ENCODE results near the gene HPCAL1. TPM values are rescaled to one million over a fixed set of nuclear protein-coding genes. Genes with fewer than 3 reads are reported as not detected.
A peak's percentile ranks its signal among the peaks of the same experiment; 100 is the strongest.

Gene HPCAL1
- total and polyA plus RNA-seq, 2 donors (not counting 3 experiments of a cell fraction or from before 2014, with no cell fraction given): 56.5 to 77.4 TPM

DNA sequence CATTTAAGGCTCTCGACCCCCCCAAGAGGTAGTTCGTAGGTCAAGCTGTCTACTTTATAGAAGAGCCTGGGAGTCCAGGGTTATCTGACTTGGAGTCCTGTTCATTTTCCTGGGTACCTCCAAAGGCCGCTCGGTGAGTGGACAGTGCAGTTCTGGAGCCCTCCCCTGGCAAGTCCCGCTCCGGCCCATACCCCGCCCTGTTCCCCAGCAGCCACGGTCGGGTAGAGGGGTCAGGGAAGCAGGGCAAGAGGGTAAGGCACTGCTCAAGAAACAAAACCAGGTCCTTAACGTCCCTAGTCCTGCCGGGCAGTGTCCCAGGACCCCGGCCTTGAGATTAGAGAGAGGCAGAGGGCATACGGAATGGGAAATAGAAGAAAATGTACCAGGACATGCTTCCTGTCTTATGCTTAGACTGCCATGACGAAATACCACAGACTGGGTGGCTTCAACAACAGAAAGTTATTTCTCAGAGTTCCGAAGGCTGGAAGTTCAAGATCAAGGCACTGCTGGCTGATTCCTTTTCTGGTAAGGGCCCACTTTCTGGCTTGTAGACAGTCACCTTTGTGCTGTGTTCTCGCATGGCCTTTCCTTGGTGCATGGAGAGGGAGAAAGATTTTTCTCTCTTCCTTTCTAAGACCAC is 5.4 kb upstream of the HPCAL1 start:
- H3K4me3 ChIP-seq (replicated peaks in 1 of 3; ENCODE audit: insufficient read depth in 1 of 3, low read depth in 1 of 3, low read length in 3 of 3): no peak overlapping the region
- TF ChIP-seq, protein P1, sequence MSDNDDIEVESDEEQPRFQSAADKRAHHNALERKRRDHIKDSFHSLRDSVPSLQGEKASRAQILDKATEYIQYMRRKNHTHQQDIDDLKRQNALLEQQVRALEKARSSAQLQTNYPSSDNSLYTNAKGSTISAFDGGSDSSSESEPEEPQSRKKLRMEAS (IDR thresholded peaks at IDR 0.05; ENCODE audit: insufficient read depth, insufficient read length): no peak
- no peak for TF ChIP-seq JUN (IDR thresholded peaks at IDR 0.05; ENCODE audit: borderline replicate concordance, insufficient read depth, insufficient read length, low read depth)
- no peak for TF ChIP-seq POLR2A (IDR thresholded peaks at IDR 0.05; ENCODE audit: low read depth, low read length)
- TF ChIP-seq EZH2 (IDR thresholded peaks at IDR 0.05; ENCODE audit: borderline replicate concordance, low read depth, low read length, severe bottlenecking): no peak
- no peak for TF ChIP-seq POLR2AphosphoS5 (IDR thresholded peaks at IDR 0.05; ENCODE audit: insufficient read depth, low read depth, low read length)
- TF ChIP-seq, protein P2, sequence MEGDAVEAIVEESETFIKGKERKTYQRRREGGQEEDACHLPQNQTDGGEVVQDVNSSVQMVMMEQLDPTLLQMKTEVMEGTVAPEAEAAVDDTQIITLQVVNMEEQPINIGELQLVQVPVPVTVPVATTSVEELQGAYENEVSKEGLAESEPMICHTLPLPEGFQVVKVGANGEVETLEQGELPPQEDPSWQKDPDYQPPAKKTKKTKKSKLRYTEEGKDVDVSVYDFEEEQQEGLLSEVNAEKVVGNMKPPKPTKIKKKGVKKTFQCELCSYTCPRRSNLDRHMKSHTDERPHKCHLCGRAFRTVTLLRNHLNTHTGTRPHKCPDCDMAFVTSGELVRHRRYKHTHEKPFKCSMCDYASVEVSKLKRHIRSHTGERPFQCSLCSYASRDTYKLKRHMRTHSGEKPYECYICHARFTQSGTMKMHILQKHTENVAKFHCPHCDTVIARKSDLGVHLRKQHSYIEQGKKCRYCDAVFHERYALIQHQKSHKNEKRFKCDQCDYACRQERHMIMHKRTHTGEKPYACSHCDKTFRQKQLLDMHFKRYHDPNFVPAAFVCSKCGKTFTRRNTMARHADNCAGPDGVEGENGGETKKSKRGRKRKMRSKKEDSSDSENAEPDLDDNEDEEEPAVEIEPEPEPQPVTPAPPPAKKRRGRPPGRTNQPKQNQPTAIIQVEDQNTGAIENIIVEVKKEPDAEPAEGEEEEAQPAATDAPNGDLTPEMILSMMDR (IDR thresholded peaks at IDR 0.05; ENCODE audit: extremely low read depth in 1 of 2, insufficient read depth in 1 of 2, low read depth in 1 of 2, low read length in 2 of 2): no peak
- TF ChIP-seq FOS (IDR thresholded peaks at IDR 0.05; ENCODE audit: borderline replicate concordance, insufficient read depth, low read length): no peak
- no peak for TF ChIP-seq MYC (IDR thresholded peaks at IDR 0.05; ENCODE audit: low read depth, low read length)
- TF ChIP-seq GATA2 (IDR thresholded peaks at IDR 0.05; ENCODE audit: insufficient read depth, insufficient read length, low read depth, low read length): no peak
- FAIRE-seq: no peak
- ChIA-PET CTCF (interaction anchor here (0.6 to 2.3 kb wide), 9 partner anchors 10 to 173 kb away, joined by 3 to 12 read pairs (median 5); no protein-coding TSS in a partner anchor), POLR2A (interaction anchor here (0.5 kb wide), 1 partner anchor 85 kb away, joined by 3 read pairs; no protein-coding TSS in a partner anchor)
- dilution Hi-C loops (cut with MboI; ENCODE audit: extremely low pct_ligation_motif_present, low sequenced_read_pairs): no loop called here
- H2AFZ ChIP-seq (ENCODE audit: low read depth, low read length): no peak overlapping the region
- no peak overlapping the region for H3K9ac ChIP-seq (replicated peaks; ENCODE audit: extremely low read depth, insufficient read depth, low read length)
- no peak for DNase-seq (ENCODE audit: low read depth, low spot score)
- H3K27me3 ChIP-seq (ENCODE audit: control insufficient read depth in 2 of 2, insufficient read depth in 2 of 2, low read length in 2 of 2): no peaks in the 10 kb centered on the region
- no peaks in the 10 kb centered on the region for H4K20me1 ChIP-seq (replicated peaks; ENCODE audit: control insufficient read depth, extremely low read depth, insufficient read depth, low read length)
- H3K27ac ChIP-seq (ENCODE audit: insufficient read depth, low read depth, low read length): no peak overlapping the region
- H3K9me1 ChIP-seq (replicated peaks; ENCODE audit: control insufficient read depth, extremely low read depth, insufficient read depth, low read length): no peaks in the 10 kb centered on the region
- H3K36me3 ChIP-seq (ENCODE audit: control insufficient read depth in 2 of 2, extremely low read depth in 1 of 2, insufficient read depth in 2 of 2, low read length in 2 of 2): no peaks in the 10 kb centered on the region
- peak overlapping the region; percentile 7 for H3K4me2 ChIP-seq (ENCODE audit: insufficient read depth, low read length)
- intact Hi-C loops (cut with micrococcal nuclease): no loop called here
- no peaks in the 10 kb centered on the region for H3K79me2 ChIP-seq (ENCODE audit: control insufficient read depth, insufficient read depth, low read length)
- no TSS peak for BruUV-seq (replicated peaks)
- H3K9me3 ChIP-seq (replicated peaks; ENCODE audit: control insufficient read depth, insufficient read depth, low read length): no peaks in the 10 kb centered on the region
- H3K4me1 ChIP-seq (ENCODE audit: control insufficient read depth, extremely low read depth, insufficient read depth, low read length): peaks cover 18% of the 10 kb centered on the region

Measured in endothelial cell of umbilical vein (primary cell).